Measurements from ENCODE around the gene ENTPD8. TPM values are rescaled to one million over a fixed set of nuclear protein-coding genes. Genes with fewer than 3 reads are reported as not detected.

ENTPD8 gene
- total and polyA plus RNA-seq, 2 donors (not counting 1 experiment from before 2014, with no cell fraction given): under 0.01 TPM; not detected in 1

GRCh38 chr9:137448602-137448962 lies 7.4 kb upstream of the ENTPD8 start:
- no peak overlapping the region for H3K4me2 ChIP-seq (ENCODE audit: extremely low read depth, insufficient read depth, low read length)

GRCh38 chr9:137447722-137448601 lies 6.8 kb upstream of the ENTPD8 start:
- Histone ChIP-seq H3K79me2 (ENCODE audit: control insufficient read depth, insufficient read depth, low read length) (no peaks in the 10 kb centered on the region), H3K4me1 (ENCODE audit: control insufficient read depth, extremely low read depth, insufficient read depth, low read length) (peaks cover 2% of the 10 kb centered on the region), H3K9me3 (ENCODE audit: control insufficient read depth, insufficient read depth, low read depth, low read length) (no peaks in the 10 kb centered on the region), H3K4me3 (replicated peaks in 1 of 4; ENCODE audit: control extremely low read depth in 1 of 4, insufficient read depth in 1 of 4, low read depth in 3 of 4, low read length in 4 of 4) (no peak overlapping the region), H3K9ac (ENCODE audit: insufficient read depth, low read length) (no peak overlapping the region), H3K27ac (ENCODE audit: insufficient read depth, low read length) (no peak overlapping the region), H4K20me1 (ENCODE audit: control insufficient read depth, extremely low read depth, insufficient read depth, low read length) (no peaks in the 10 kb centered on the region), H3K4me2 (ENCODE audit: extremely low read depth, insufficient read depth, low read length) (no peak overlapping the region), H3K36me3 (ENCODE audit: control insufficient read depth, insufficient read depth, low read length) (peaks cover 6% of the 10 kb centered on the region), H3K27me3 (ENCODE audit: control insufficient read depth, insufficient read depth, low read length) (no peaks in the 10 kb centered on the region), H2AFZ (ENCODE audit: low read length) (no peak overlapping the region)
- TF ChIP-seq EZH2 (IDR thresholded peaks at IDR 0.05; ENCODE audit: low read length, missing control alignments) (no peak), CTCF (conservative IDR thresholded peaks at IDR 0.05 in 1 of 2, IDR thresholded peaks at IDR 0.05 in 1 of 2; ENCODE audit: low read depth in 1 of 2, low read length in 2 of 2) (no peak)
- no peak for DNase-seq (ENCODE audit: low read depth in 2 of 2)

More at GRCh38 chr9:137448602-137448962, 7.4 kb upstream of the ENTPD8 start:
- TF ChIP-seq CTCF (conservative IDR thresholded peaks at IDR 0.05 in 1 of 2, IDR thresholded peaks at IDR 0.05 in 1 of 2; ENCODE audit: low read depth in 1 of 2, low read length in 2 of 2): no peak
- TF ChIP-seq EZH2 (IDR thresholded peaks at IDR 0.05; ENCODE audit: low read length, missing control alignments): no peak
- H3K4me1 ChIP-seq (ENCODE audit: control insufficient read depth, extremely low read depth, insufficient read depth, low read length): peaks cover 2% of the 10 kb centered on the region
- no peak overlapping the region for H3K9ac ChIP-seq (ENCODE audit: insufficient read depth, low read length)
- no peak for DNase-seq (ENCODE audit: low read depth in 2 of 2)
- H3K27ac ChIP-seq (ENCODE audit: insufficient read depth, low read length): no peak overlapping the region
- peaks cover 8% of the 10 kb centered on the region for H3K36me3 ChIP-seq (ENCODE audit: control insufficient read depth, insufficient read depth, low read length)
- no peaks in the 10 kb centered on the region for H3K79me2 ChIP-seq (ENCODE audit: control insufficient read depth, insufficient read depth, low read length)
- H2AFZ ChIP-seq (ENCODE audit: low read length): no peak overlapping the region
- H3K9me3 ChIP-seq (ENCODE audit: control insufficient read depth, insufficient read depth, low read depth, low read length): no peaks in the 10 kb centered on the region
- H3K4me3 ChIP-seq (replicated peaks in 1 of 4; ENCODE audit: control extremely low read depth in 1 of 4, insufficient read depth in 1 of 4, low read depth in 3 of 4, low read length in 4 of 4): no peak overlapping the region
- H3K27me3 ChIP-seq (ENCODE audit: control insufficient read depth, insufficient read depth, low read length): no peaks in the 10 kb centered on the region
- H4K20me1 ChIP-seq (ENCODE audit: control insufficient read depth, extremely low read depth, insufficient read depth, low read length): no peaks in the 10 kb centered on the region

- no peak for DNase-seq (ENCODE audit: low read depth in 2 of 2)
These were observed 5.8 kb upstream of the ENTPD8 start for GRCh38 chr9:137446851-137447471.

More at GRCh38 chr9:137446851-137447471, 5.8 kb upstream of the ENTPD8 start:
- no peaks in the 10 kb centered on the region for H3K79me2 ChIP-seq (ENCODE audit: control insufficient read depth, insufficient read depth, low read length)
- H3K9me3 ChIP-seq (ENCODE audit: control insufficient read depth, insufficient read depth, low read depth, low read length): no peaks in the 10 kb centered on the region
- H3K9ac ChIP-seq (ENCODE audit: insufficient read depth, low read length): no peak overlapping the region
- H3K4me1 ChIP-seq (ENCODE audit: control insufficient read depth, extremely low read depth, insufficient read depth, low read length): peaks cover 2% of the 10 kb centered on the region
- H3K4me3 ChIP-seq (replicated peaks in 1 of 4; ENCODE audit: control extremely low read depth in 1 of 4, insufficient read depth in 1 of 4, low read depth in 3 of 4, low read length in 4 of 4): no peak overlapping the region
- no peaks in the 10 kb centered on the region for H4K20me1 ChIP-seq (ENCODE audit: control insufficient read depth, extremely low read depth, insufficient read depth, low read length)
- peaks cover 3% of the 10 kb centered on the region for H3K36me3 ChIP-seq (ENCODE audit: control insufficient read depth, insufficient read depth, low read length)
- no peak overlapping the region for H3K27ac ChIP-seq (ENCODE audit: insufficient read depth, low read length)
- TF ChIP-seq EZH2 (IDR thresholded peaks at IDR 0.05; ENCODE audit: low read length, missing control alignments) (no peak), CTCF (conservative IDR thresholded peaks at IDR 0.05 in 1 of 2, IDR thresholded peaks at IDR 0.05 in 1 of 2; ENCODE audit: low read depth in 1 of 2, low read length in 2 of 2) (no peak)
- no peak overlapping the region for H3K4me2 ChIP-seq (ENCODE audit: extremely low read depth, insufficient read depth, low read length)
- no peak overlapping the region for H2AFZ ChIP-seq (ENCODE audit: low read length)
- H3K27me3 ChIP-seq (ENCODE audit: control insufficient read depth, insufficient read depth, low read length): no peaks in the 10 kb centered on the region

Data from fibroblast of lung (primary cell).